Vagina (tissue), 2 donors: ENCODE data around the gene ALOX15B. TPM values are rescaled to one million over a fixed set of nuclear protein-coding genes. Genes with fewer than 3 reads are reported as not detected.

Experiments used
- DNase-seq, 2 donors: peaks; one replicate each; pipeline ENCODE4 v3.0.0-alpha.2; 2017; ENCODE audit errors: extremely low spot score in 2 of 2
- H3K27ac ChIP-seq: fragments of 200-600 bp; sonication (generic); one replicate; pipeline ENCODE4 v1.5.1; 2019
- H3K27me3 ChIP-seq: fragments of 200-600 bp; sonication (generic); one replicate; pipeline ENCODE4 v1.5.1; 2019
- H3K36me3 ChIP-seq, 2 donors: fragments of 200-600 bp; sonication (generic); one replicate each; pipeline ENCODE4 v1.5.1; 2017 to 2019
- H3K4me1 ChIP-seq: fragments of 200-600 bp; sonication (generic); one replicate; pipeline ENCODE4 v1.5.1; 2019
- H3K4me3 ChIP-seq, 2 donors: fragments of 200-600 bp; sonication (generic); 1 replicate in 1 of 2; 2 replicates in 1 of 2; pipeline ENCODE4 v1.5.1; 2016 to 2019
- H3K9me3 ChIP-seq: fragments of 200-600 bp; sonication (generic); one replicate; pipeline ENCODE4 v1.5.1; 2019
- POLR2A ChIP-seq, 2 donors: fragments of 450-650 bp; IDR thresholded peaks; one replicate each; pipeline ENCODE4 v1.6.1; 2017; ENCODE audit warnings: antibody characterized with exemption in 2 of 2, mild to moderate bottlenecking in 2 of 2, moderate library complexity in 2 of 2
- POLR2AphosphoS5 ChIP-seq, 2 donors: sonication (generic); formaldehyde crosslinking; IDR thresholded peaks; one replicate each; pipeline ENCODE4 v1.9.0; 2017; ENCODE audit warnings: antibody characterized with exemption in 2 of 2, mild to moderate bottlenecking in 2 of 2, low read depth in 1 of 2; ENCODE audit not compliant: insufficient read depth in 1 of 2
- intact Hi-C: fragments of 100-400 bp; cut with DNase I; formaldehyde crosslinking; loops from one replicate; pipeline ENCODE4 v1.15.1; 2023
- total RNA-seq: library from RNA; depleted of rRNA; stranded (reverse); fragments of >200 nt; gene quantifications from one replicate; pipeline ENCODE4 v1.2.3, GENCODE V29; 2016
- TF ChIP-seq, protein P1 (sequence below), 3 experiments: fragments of 450-650 bp in 2 of 3; fragments of 200-600 bp in 1 of 3; sonication (generic) in 1 of 3; IDR thresholded peaks; one replicate each; pipeline ENCODE4 v1.5.1; 2017 to 2019; ENCODE audit warnings: antibody characterized with exemption in 3 of 3, mild to moderate bottlenecking in 2 of 3, moderate library complexity in 2 of 3

ALOX15B gene
- total RNA-seq, 1 donor from 2014 or later: 28.7 TPM

DNA sequence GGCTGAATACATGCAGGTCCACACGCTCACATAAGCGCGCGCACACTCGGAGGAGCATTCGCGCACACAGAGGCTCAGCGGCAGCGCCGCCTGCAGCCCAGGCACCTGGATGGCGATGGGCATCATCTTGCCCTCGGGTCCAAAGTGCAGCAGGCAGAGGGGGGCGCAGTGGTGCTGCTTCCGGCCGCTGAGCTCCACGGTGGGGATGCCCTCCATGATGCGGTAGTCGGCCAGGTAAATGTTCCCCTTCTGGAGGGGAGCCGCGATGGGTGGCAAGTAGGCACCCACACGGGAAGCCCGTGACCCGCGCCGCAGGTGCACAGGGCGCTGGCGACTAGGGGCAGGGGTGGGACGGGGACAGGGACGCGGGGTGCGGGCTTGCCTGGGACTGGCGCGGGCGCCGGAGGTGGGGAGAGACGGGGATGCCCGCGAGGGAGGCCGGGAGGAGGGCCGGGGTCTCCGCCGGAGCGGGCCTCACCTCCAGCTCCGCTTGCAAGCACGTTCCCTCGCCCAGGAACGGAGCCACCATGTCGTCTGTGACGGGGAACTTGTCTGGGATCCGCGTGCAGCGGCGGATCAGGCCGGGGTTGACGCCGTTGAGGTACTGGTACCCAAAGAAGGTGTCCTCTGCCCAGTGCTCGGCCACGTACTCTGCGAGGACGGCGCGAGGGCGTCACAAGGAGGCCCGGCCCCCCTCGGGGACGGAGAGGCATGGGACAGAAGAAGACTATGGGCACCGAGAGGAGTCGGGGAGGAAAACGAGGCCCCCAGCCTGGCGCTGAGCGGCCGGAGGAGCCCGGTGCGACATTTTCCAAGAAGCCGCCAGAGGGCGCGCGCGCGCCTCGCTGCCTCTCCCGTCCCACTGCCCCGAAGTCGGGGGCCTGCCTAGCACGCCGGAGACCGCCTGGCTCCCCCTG is 40.7 kb downstream of the ALOX15B start:
- peaks cover 21% of the 10 kb centered on the region for H3K4me1 ChIP-seq
- TF ChIP-seq, protein P1, sequence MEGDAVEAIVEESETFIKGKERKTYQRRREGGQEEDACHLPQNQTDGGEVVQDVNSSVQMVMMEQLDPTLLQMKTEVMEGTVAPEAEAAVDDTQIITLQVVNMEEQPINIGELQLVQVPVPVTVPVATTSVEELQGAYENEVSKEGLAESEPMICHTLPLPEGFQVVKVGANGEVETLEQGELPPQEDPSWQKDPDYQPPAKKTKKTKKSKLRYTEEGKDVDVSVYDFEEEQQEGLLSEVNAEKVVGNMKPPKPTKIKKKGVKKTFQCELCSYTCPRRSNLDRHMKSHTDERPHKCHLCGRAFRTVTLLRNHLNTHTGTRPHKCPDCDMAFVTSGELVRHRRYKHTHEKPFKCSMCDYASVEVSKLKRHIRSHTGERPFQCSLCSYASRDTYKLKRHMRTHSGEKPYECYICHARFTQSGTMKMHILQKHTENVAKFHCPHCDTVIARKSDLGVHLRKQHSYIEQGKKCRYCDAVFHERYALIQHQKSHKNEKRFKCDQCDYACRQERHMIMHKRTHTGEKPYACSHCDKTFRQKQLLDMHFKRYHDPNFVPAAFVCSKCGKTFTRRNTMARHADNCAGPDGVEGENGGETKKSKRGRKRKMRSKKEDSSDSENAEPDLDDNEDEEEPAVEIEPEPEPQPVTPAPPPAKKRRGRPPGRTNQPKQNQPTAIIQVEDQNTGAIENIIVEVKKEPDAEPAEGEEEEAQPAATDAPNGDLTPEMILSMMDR (IDR thresholded peaks at IDR 0.05): peak; percentile 52 to 89 (median 67)
- no peak for TF ChIP-seq POLR2AphosphoS5 (IDR thresholded peaks at IDR 0.05; ENCODE audit: insufficient read depth in 1 of 2, low read depth in 1 of 2)
- no peak for TF ChIP-seq POLR2A (IDR thresholded peaks at IDR 0.05)
- H3K9me3 ChIP-seq: no peaks in the 10 kb centered on the region
- intact Hi-C loops: no loop called here
- H3K36me3 ChIP-seq: no peaks in the 10 kb centered on the region
- peak overlapping the region; percentile 43 to 47 for H3K4me3 ChIP-seq
- no peak overlapping the region for H3K27ac ChIP-seq
- no peaks in the 10 kb centered on the region for H3K27me3 ChIP-seq
- DNase-seq: no peak

DNA sequence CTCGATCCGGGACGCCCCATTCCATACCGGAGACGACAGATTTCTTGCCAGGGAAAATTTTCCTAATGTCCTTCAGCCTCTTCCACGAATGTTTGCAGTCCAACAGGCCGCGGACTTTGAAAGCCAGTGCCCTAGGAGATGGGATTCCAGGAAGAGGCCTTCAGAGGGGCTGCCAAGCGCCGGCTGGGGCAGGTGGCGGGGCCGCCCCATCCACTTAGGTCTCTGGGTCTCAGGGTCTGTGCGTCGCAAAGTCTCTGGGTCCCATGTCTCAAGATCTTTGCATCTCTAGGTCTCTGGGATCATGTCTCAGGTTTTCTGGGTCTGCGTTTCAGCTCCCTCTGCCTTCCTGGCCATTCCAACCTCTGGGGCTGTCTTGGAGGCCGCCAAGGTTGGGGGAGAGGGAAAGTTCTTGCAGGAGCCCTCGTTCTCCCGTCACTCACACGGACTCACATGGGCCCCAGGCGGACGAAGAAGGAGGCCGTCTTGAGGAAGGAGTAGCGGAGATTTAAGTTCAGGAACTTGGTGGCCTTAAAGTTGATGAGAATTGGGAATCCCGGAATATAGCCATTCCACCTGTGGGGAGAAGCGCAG is 41.4 kb downstream of the ALOX15B start:
- Histone ChIP-seq H3K4me1 (peaks cover 21% of the 10 kb centered on the region), H3K4me3 (peak overlapping the region; percentile 43 to 47), H3K36me3 (no peaks in the 10 kb centered on the region), H3K9me3 (no peaks in the 10 kb centered on the region), H3K27me3 (no peaks in the 10 kb centered on the region), H3K27ac (no peak overlapping the region)
- intact Hi-C loops: no loop called here
- no peak for DNase-seq
- TF ChIP-seq, protein P1 (IDR thresholded peaks at IDR 0.05): peak in 1 of 3 experiments; percentile 6
- TF ChIP-seq POLR2A (IDR thresholded peaks at IDR 0.05): no peak

DNA sequence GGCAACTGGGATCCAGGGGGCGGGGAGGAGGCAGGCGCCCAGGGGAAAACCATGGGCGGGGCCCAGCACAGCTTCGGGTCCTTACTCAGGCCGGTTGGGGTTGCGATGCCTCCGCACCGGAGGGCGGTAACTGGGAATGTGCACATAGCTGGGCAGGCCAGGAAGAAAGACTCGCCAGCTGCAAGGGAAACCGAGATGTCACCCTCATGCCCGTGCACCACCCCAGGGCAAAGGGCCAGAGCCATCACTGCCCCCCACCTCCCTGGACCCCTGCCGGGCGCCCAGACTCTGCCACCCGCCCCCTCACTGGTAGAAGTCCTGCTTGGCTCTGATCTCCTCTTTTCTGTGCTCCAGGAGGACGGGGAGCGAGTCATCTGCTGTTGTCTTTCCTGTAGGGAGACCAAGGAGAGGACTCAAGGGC is 42.0 kb downstream of the ALOX15B start:
- intact Hi-C loops: no loop called here
- no peak overlapping the region for H3K4me3 ChIP-seq
- no peaks in the 10 kb centered on the region for H3K9me3 ChIP-seq
- no peaks in the 10 kb centered on the region for H3K36me3 ChIP-seq
- peaks cover 21% of the 10 kb centered on the region for H3K4me1 ChIP-seq
- TF ChIP-seq POLR2AphosphoS5 (IDR thresholded peaks at IDR 0.05; ENCODE audit: insufficient read depth in 1 of 2, low read depth in 1 of 2) (no peak), POLR2A (IDR thresholded peaks at IDR 0.05) (no peak)
- TF ChIP-seq, protein P1 (IDR thresholded peaks at IDR 0.05): no peak
- H3K27me3 ChIP-seq: no peaks in the 10 kb centered on the region
- no peak for DNase-seq
- H3K27ac ChIP-seq: no peak overlapping the region

DNA sequence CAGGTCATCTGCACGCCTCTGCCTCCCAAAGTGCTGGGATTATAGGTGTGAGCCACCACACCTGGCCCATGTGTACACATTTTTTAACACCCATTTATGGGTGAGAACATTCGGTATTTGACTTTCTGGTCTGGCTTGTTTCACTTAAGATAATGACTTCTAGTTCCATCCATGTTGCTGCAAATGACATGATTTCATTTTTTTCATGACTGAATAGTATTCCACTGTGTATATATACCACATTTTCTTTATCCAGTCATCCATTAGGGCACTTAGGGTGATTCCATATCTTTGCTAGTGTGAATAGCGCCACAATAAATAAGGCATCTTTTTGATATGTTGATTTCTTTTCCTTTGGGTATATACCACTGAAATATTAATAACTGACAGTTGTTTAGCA is 43.0 kb downstream of the ALOX15B start:
- no peaks in the 10 kb centered on the region for H3K9me3 ChIP-seq
- DNase-seq: no peak
- H3K4me3 ChIP-seq: no peak overlapping the region
- TF ChIP-seq POLR2AphosphoS5 (IDR thresholded peaks at IDR 0.05; ENCODE audit: insufficient read depth in 1 of 2, low read depth in 1 of 2): no peak
- TF ChIP-seq POLR2A (IDR thresholded peaks at IDR 0.05): no peak
- TF ChIP-seq, protein P1 (IDR thresholded peaks at IDR 0.05): no peak
- H3K27ac ChIP-seq: no peak overlapping the region
- H3K36me3 ChIP-seq: no peaks in the 10 kb centered on the region
- H3K4me1 ChIP-seq: peaks cover 21% of the 10 kb centered on the region
- intact Hi-C loops: no loop called here
- no peaks in the 10 kb centered on the region for H3K27me3 ChIP-seq

DNA sequence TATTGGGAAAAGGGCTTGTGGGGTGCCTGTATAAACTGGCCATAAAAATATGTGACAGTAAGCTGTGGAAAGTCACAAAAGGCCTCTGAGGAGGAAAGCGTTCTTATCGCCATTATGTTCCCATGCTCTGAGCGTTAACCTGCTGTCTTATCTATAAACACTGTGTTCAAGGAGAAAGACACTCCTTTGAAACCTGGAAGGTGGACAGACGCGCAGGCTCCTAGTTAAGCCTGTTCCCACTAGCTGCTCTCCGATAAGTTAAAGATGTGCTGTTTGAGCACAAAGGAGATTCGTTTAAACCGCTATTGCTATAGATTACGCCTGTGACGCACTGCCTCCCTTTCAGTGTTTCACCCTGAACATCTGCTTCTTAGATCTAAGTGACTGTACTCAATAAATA is 43.4 kb downstream of the ALOX15B start:
- Histone ChIP-seq H3K9me3 (no peaks in the 10 kb centered on the region), H3K27me3 (no peaks in the 10 kb centered on the region), H3K36me3 (no peaks in the 10 kb centered on the region), H3K4me3 (no peak overlapping the region), H3K27ac (no peak overlapping the region), H3K4me1 (peaks cover 21% of the 10 kb centered on the region)
- intact Hi-C loops: no loop called here
- no peak for DNase-seq
- TF ChIP-seq POLR2AphosphoS5 (IDR thresholded peaks at IDR 0.05; ENCODE audit: insufficient read depth in 1 of 2, low read depth in 1 of 2) (no peak), POLR2A (IDR thresholded peaks at IDR 0.05) (no peak)
- TF ChIP-seq, protein P1 (IDR thresholded peaks at IDR 0.05): no peak
